Endothelial cell of umbilical vein (primary cell): ENCODE data around the gene NUDT16L1. TPM values are rescaled to one million over a fixed set of nuclear protein-coding genes. Genes with fewer than 3 reads are reported as not detected.

Experiments used
- BruUV-seq: library from RNA; stranded (reverse); fragments of 400-500 nt; replicated peaks from 2 replicates; lab custom pipeline; 2021; lab: Mats Ljungman, UMichigan
- CTCF ChIA-PET: fragments of 300-600, 350-600 bp; sonication (Branson Sonifier 250); formaldehyde crosslinking; loops from one replicate; lab custom pipeline; 2021; ENCODE audit warnings: antibody characterized with exemption, inconsistent platforms; lab: Charles Lee
- POLR2A ChIA-PET: fragments of 300-600, 350-600 bp; sonication (Branson Sonifier 250); formaldehyde crosslinking; loops from one replicate; lab custom pipeline; 2021; ENCODE audit warnings: antibody characterized with exemption, inconsistent platforms; lab: Charles Lee
- DNase-seq: peaks from one replicate; pipeline ENCODE4 v3.0.0-alpha.2; 2011; ENCODE audit warnings: low read depth, low spot score
- FAIRE-seq: peaks from 2 replicates; lab custom pipeline; 2011; peaks lifted over from hg19 to GRCh38; lab: Jason Lieb, UNC
- H2AFZ ChIP-seq: 2 replicates; pipeline ENCODE4 v1.6.0; 2012; ENCODE audit warnings: low read depth, low read length, control low read depth, inconsistent platforms
- H3K27ac ChIP-seq: 2 replicates; pipeline ENCODE4 v1.5.1; 2011; ENCODE audit warnings: low read depth, mild to moderate bottlenecking, control low read depth, low read length, moderate library complexity; ENCODE audit not compliant: insufficient read depth
- H3K27me3 ChIP-seq, 2 experiments: 2 replicates each; pipeline versions ENCODE4 v1.6.0 to v1.6.1; 2011; ENCODE audit warnings: low read length in 2 of 2, mixed read lengths in 1 of 2; ENCODE audit not compliant: control insufficient read depth in 2 of 2, insufficient read depth in 2 of 2
- H3K36me3 ChIP-seq, 2 experiments: 2 replicates in 1 of 2; 3 replicates in 1 of 2; pipeline ENCODE4 v1.5.1; 2011; ENCODE audit warnings: low read length in 2 of 2, mild to moderate bottlenecking in 1 of 2, moderate library complexity in 1 of 2; ENCODE audit not compliant: control insufficient read depth in 2 of 2, insufficient read depth in 2 of 2; ENCODE audit errors: extremely low read depth in 1 of 2
- H3K4me1 ChIP-seq: 3 replicates; pipeline ENCODE4 v1.5.1; 2011; ENCODE audit warnings: mild to moderate bottlenecking, low read length; ENCODE audit not compliant: control insufficient read depth, insufficient read depth; ENCODE audit errors: extremely low read depth
- H3K4me2 ChIP-seq: 2 replicates; pipeline ENCODE4 v1.6.1; 2011; ENCODE audit warnings: low read length, control low read depth, mixed read lengths; ENCODE audit not compliant: insufficient read depth
- H3K4me3 ChIP-seq, 3 experiments: fragments of 200-600 bp in 1 of 3; sonication (generic), shearing (Covaris generic) in 1 of 3; replicated peaks in 1 of 3; 2 replicates each; pipeline ENCODE4 v1.5.1; 2011 to 2016; ENCODE audit warnings: control low read depth in 3 of 3, low read length in 3 of 3, mild to moderate bottlenecking in 2 of 3, inconsistent platforms in 1 of 3, low read depth in 1 of 3, moderate library complexity in 1 of 3; ENCODE audit not compliant: insufficient read depth in 1 of 3
- H3K79me2 ChIP-seq: 2 replicates; pipeline ENCODE4 v1.6.0; 2012; ENCODE audit warnings: low read length, inconsistent platforms; ENCODE audit not compliant: control insufficient read depth, insufficient read depth
- H3K9ac ChIP-seq: replicated peaks from 2 replicates; pipeline ENCODE3; 2011; ENCODE audit warnings: low read length, control low read depth; ENCODE audit not compliant: insufficient read depth; ENCODE audit errors: extremely low read depth
- H3K9me1 ChIP-seq: replicated peaks from 3 replicates; pipeline ENCODE4 v1.6.0; 2011; ENCODE audit warnings: mild to moderate bottlenecking, low read length; ENCODE audit not compliant: control insufficient read depth, insufficient read depth; ENCODE audit errors: extremely low read depth
- H3K9me3 ChIP-seq: replicated peaks from 2 replicates; pipeline ENCODE4 v1.5.1; 2012; ENCODE audit warnings: low read length, inconsistent platforms; ENCODE audit not compliant: control insufficient read depth, insufficient read depth
- H4K20me1 ChIP-seq: replicated peaks from 2 replicates; pipeline ENCODE3; 2011; ENCODE audit warnings: mild to moderate bottlenecking, low read length; ENCODE audit not compliant: control insufficient read depth, insufficient read depth; ENCODE audit errors: extremely low read depth
- EZH2 ChIP-seq: IDR thresholded peaks from 2 replicates; pipeline ENCODE4 v1.6.1; 2012; ENCODE audit warnings: borderline replicate concordance, low read depth, mild to moderate bottlenecking, moderate library complexity, low read length, inconsistent platforms; ENCODE audit not compliant: severe bottlenecking
- FOS ChIP-seq: IDR thresholded peaks from 2 replicates; pipeline ENCODE4 v1.6.1; 2011; ENCODE audit warnings: mild to moderate bottlenecking, low read length, moderate library complexity, borderline replicate concordance; ENCODE audit not compliant: insufficient read depth
- GATA2 ChIP-seq: IDR thresholded peaks from 2 replicates; pipeline ENCODE4 v1.7.0; 2011; ENCODE audit warnings: low read depth, mild to moderate bottlenecking, moderate library complexity, mixed read lengths, low read length; ENCODE audit not compliant: insufficient read length, insufficient read depth
- JUN ChIP-seq: IDR thresholded peaks from 2 replicates; pipeline ENCODE4 v1.6.1; 2011; ENCODE audit warnings: borderline replicate concordance, low read depth; ENCODE audit not compliant: insufficient read length, insufficient read depth
- MYC ChIP-seq: IDR thresholded peaks from one replicate; pipeline ENCODE4 v1.6.1; 2011; ENCODE audit warnings: mild to moderate bottlenecking, low read depth, low read length
- POLR2A ChIP-seq: IDR thresholded peaks from 2 replicates; pipeline ENCODE4 v1.6.1; 2012; ENCODE audit warnings: low read depth, mild to moderate bottlenecking, control low read depth, low read length
- POLR2AphosphoS5 ChIP-seq: IDR thresholded peaks from 2 replicates; pipeline ENCODE4 v1.6.1; 2012; ENCODE audit warnings: low read depth, mild to moderate bottlenecking, control low read depth, low read length, moderate library complexity; ENCODE audit not compliant: insufficient read depth
- dilution Hi-C: fragments of 300-500 bp; cut with MboI; formaldehyde crosslinking; loops from one replicate; pipeline ENCODE4 v1.15.0; 2019; ENCODE audit warnings: low sequenced_read_pairs; ENCODE audit not compliant: extremely low pct_ligation_motif_present
- intact Hi-C: fragments of 100-400 bp; cut with micrococcal nuclease; formaldehyde crosslinking; loops from one replicate; pipeline ENCODE4 v1.10.0; 2022
- polyA plus RNA-seq, 4 experiments: library from polyadenylated mRNA; depleted of rRNA in 3 of 4; stranded (reverse) in 3 of 4; unstranded in 1 of 4; fragments of >200 nt; gene quantifications; 2 replicates each; pipeline versions ENCODE4 v1.2.1 to v1.2.3, GENCODE V29; 2011 to 2012; ENCODE audit warnings: missing spikeins in 1 of 4
- total RNA-seq: library from RNA; stranded (reverse); gene quantifications from 2 replicates; pipeline ENCODE4 v1.2.3, GENCODE V29; 2021
- TF ChIP-seq, protein P1 (sequence below), 2 donors: IDR thresholded peaks; 1 replicate in 1 of 2; 2 replicates in 1 of 2; pipeline ENCODE4 v1.5.1; 2011; ENCODE audit warnings: low read length in 2 of 2, mild to moderate bottlenecking in 2 of 2, moderate library complexity in 2 of 2, control low read depth in 1 of 2, inconsistent platforms in 1 of 2, low read depth in 1 of 2; ENCODE audit not compliant: insufficient read depth in 1 of 2; ENCODE audit errors: extremely low read depth in 1 of 2
- TF ChIP-seq, protein P2 (sequence below): IDR thresholded peaks from 2 replicates; pipeline ENCODE4 v1.6.1; 2011; ENCODE audit not compliant: insufficient read depth, insufficient read length

NUDT16L1 gene
- total and polyA plus RNA-seq, 2 donors (not counting 3 experiments of a cell fraction or from before 2014, with no cell fraction given): 24.7 to 53.1 TPM

DNA sequence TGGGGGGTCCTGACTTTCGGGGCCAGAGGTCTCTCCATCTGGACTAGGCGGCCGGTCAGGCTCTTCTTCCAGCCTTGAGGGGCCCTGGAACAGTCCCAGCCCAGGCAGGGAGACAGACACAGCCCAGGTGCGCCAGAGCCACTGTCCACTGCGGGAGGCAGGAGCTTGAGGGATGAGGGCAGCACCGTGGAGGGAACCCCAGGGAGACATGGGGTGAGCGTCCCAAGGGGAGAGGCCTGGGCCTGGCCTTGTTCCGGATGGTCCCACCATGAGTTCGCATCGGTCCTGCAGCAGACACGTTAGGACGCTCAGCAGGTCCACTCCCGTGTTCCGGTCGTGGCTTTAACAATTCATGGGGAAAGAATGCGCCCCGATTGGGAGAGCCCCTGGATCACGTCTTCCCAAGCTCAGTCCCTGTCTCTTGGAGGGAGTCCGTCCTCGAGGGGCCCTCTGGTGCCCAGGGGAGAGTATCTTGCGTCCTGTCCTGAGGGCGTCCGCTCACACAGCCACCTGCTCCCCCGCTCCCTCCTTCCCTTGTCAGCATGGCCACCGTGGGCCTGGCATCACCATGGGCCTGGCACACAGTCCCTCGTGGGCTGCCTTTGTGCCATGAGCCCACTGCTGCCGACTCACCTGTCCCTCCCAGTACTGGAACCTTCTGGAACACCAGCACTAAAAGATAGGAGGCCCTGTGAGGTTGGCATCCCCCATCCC is 6.7 kb upstream of the NUDT16L1 start:
- no peak overlapping the region for H3K4me2 ChIP-seq
- no peaks in the 10 kb centered on the region for H4K20me1 ChIP-seq
- no peaks in the 10 kb centered on the region for H3K9me1 ChIP-seq
- ChIA-PET CTCF (interaction anchor here (1.5 kb wide), 1 partner anchor 10 kb away, joined by 3 read pairs; no protein-coding TSS in a partner anchor), POLR2A (no interaction called here)
- dilution Hi-C loops: no loop called here
- H2AFZ ChIP-seq: no peak overlapping the region
- H3K27me3 ChIP-seq: no peaks in the 10 kb centered on the region
- H3K4me3 ChIP-seq: no peak overlapping the region
- H3K27ac ChIP-seq: no peak overlapping the region
- H3K9me3 ChIP-seq: no peaks in the 10 kb centered on the region
- intact Hi-C loops: no loop called here
- H3K79me2 ChIP-seq: no peaks in the 10 kb centered on the region
- TF ChIP-seq, protein P1, sequence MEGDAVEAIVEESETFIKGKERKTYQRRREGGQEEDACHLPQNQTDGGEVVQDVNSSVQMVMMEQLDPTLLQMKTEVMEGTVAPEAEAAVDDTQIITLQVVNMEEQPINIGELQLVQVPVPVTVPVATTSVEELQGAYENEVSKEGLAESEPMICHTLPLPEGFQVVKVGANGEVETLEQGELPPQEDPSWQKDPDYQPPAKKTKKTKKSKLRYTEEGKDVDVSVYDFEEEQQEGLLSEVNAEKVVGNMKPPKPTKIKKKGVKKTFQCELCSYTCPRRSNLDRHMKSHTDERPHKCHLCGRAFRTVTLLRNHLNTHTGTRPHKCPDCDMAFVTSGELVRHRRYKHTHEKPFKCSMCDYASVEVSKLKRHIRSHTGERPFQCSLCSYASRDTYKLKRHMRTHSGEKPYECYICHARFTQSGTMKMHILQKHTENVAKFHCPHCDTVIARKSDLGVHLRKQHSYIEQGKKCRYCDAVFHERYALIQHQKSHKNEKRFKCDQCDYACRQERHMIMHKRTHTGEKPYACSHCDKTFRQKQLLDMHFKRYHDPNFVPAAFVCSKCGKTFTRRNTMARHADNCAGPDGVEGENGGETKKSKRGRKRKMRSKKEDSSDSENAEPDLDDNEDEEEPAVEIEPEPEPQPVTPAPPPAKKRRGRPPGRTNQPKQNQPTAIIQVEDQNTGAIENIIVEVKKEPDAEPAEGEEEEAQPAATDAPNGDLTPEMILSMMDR (IDR thresholded peaks at IDR 0.05; ENCODE audit: extremely low read depth in 1 of 2, insufficient read depth in 1 of 2, low read depth in 1 of 2, low read length in 2 of 2): no peak
- TF ChIP-seq EZH2 (no peak), JUN (no peak)
- no peak overlapping the region for H3K9ac ChIP-seq
- FAIRE-seq (no peak), DNase-seq (no peak)
- H3K4me1 ChIP-seq: no peaks in the 10 kb centered on the region
- peaks cover 4 to 50% of the 10 kb centered on the region in 2 experiments for H3K36me3 ChIP-seq
- BruUV-seq: no TSS peak

GRCh38 chr16:4687416-4687815 is 5.9 kb upstream of the NUDT16L1 start:
- Histone ChIP-seq H3K9ac (no peak overlapping the region), H3K27ac (no peak overlapping the region), H3K9me1 (no peaks in the 10 kb centered on the region), H3K4me1 (no peaks in the 10 kb centered on the region), H2AFZ (no peak overlapping the region), H4K20me1 (no peaks in the 10 kb centered on the region), H3K9me3 (no peaks in the 10 kb centered on the region), H3K79me2 (no peaks in the 10 kb centered on the region), H3K36me3 (peaks cover 4 to 46% of the 10 kb centered on the region in 2 experiments), H3K4me3 (no peak overlapping the region), H3K27me3 (no peaks in the 10 kb centered on the region), H3K4me2 (no peak overlapping the region)
- TF ChIP-seq GATA2: no peak
- TF ChIP-seq POLR2AphosphoS5: no peak
- TF ChIP-seq FOS: no peak
- TF ChIP-seq MYC: no peak
- TF ChIP-seq JUN: no peak
- no peak for TF ChIP-seq EZH2
- TF ChIP-seq, protein P2, sequence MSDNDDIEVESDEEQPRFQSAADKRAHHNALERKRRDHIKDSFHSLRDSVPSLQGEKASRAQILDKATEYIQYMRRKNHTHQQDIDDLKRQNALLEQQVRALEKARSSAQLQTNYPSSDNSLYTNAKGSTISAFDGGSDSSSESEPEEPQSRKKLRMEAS: no peak
- TF ChIP-seq, protein P1 (IDR thresholded peaks at IDR 0.05; ENCODE audit: extremely low read depth in 1 of 2, insufficient read depth in 1 of 2, low read depth in 1 of 2, low read length in 2 of 2): no peak
- TF ChIP-seq POLR2A: no peak
- POLR2A ChIA-PET: no interaction called here
- BruUV-seq: no TSS peak
- no peak for DNase-seq
- intact Hi-C loops (no loop called here), dilution Hi-C loops (no loop called here)
- CTCF ChIA-PET: no interaction called here
- FAIRE-seq: no peak
